C4-2B (cell line): ENCODE results near the gene INSYN1.
"Not testable (repeated sequence)": the region's sequence is repeated elsewhere in the genome, so short reads cannot be mapped to it uniquely, and the experiment has no call there.

ENCODE experiments used
- H3K27ac ChIP-seq: fragments of 450-650 bp; 2 replicates; pipeline ENCODE4 v1.5.1; 2017
- ZFX ChIP-seq: fragments of 450-650 bp; IDR thresholded peaks from 2 replicates; pipeline ENCODE4 v1.6.1; 2017
- TF ChIP-seq, protein P1 (sequence below): fragments of 450-650 bp; conservative IDR thresholded peaks from 2 replicates; pipeline ENCODE4 v1.5.1; 2017; ENCODE audit warnings: mild to moderate bottlenecking

The INSYN1 gene

DNA sequence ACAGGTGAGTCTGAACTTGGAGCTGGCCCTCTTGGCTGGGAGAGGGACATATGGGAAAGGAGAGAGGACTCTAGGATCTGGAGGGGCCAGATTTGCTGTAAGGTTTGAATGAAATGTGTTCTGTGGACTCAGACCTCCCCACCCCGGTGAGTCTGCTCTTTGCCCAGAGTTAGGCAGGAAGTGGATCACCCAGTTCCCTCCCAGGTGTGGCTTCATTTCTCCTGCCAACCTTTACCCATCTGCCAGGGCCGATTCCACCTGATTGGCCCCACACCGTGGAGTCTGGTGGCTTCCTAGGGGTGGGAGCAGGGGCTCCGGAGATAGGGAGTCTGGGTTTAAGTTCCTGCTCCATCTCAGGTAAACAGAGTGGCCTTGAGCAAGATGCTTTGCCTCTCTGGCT lies 43.5 kb downstream of the INSYN1 start:
- TF ChIP-seq, protein P1, sequence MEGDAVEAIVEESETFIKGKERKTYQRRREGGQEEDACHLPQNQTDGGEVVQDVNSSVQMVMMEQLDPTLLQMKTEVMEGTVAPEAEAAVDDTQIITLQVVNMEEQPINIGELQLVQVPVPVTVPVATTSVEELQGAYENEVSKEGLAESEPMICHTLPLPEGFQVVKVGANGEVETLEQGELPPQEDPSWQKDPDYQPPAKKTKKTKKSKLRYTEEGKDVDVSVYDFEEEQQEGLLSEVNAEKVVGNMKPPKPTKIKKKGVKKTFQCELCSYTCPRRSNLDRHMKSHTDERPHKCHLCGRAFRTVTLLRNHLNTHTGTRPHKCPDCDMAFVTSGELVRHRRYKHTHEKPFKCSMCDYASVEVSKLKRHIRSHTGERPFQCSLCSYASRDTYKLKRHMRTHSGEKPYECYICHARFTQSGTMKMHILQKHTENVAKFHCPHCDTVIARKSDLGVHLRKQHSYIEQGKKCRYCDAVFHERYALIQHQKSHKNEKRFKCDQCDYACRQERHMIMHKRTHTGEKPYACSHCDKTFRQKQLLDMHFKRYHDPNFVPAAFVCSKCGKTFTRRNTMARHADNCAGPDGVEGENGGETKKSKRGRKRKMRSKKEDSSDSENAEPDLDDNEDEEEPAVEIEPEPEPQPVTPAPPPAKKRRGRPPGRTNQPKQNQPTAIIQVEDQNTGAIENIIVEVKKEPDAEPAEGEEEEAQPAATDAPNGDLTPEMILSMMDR: no peak
- TF ChIP-seq ZFX: no peak

DNA sequence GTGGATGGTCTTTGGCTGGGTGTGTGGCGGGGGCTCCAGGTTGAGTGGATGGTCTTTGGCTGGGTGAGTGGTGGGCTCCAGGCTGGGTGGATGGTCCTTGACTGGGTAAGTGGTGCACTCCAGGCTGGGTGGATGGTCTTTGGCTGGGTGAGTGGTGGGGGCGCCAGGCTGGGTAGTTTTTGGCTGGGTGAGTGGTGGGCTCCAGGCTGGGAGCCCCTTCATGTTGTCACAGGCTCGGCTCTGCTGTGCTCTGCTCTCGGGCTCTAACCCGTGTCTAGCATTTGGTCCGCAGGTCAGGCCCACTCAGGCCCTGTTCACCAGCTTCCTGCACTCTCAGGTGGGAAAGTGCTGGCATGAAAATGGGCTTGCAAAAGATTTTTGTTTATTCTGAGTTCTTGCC lies 43.9 kb downstream of the INSYN1 start:
- peak overlapping the region; percentile 18; the same call in 1 of the 2 replicates for H3K27ac ChIP-seq
- no peak for TF ChIP-seq ZFX
- TF ChIP-seq, protein P1: no peak

More for the DNA sequence above, 43.5 kb downstream of the INSYN1 start:
- H3K27ac ChIP-seq: peak overlapping the region; percentile 18; the same call in 1 of the 2 replicates

DNA sequence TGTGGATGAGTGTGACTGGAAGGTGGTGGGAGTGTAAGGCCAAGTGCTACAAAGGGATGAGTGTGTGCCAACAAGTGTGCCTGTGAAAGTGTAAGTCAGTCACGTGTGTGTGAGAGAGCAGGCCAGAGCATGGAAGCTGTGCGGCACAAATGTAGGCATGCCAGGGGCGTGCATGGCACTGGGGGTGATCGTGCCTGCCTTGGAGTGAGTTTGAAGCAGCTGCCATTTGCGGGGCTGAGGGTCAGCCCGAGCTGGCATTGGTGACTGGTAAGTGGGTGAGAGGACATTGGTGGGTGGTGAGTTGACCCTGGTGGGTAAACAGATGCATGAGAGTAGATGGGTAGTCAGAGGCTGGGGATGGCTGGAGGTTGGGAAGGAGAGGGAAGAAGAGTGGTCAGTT lies 44.5 kb downstream of the INSYN1 start:
- H3K27ac ChIP-seq: no peak overlapping the region
- no peak for TF ChIP-seq ZFX
- TF ChIP-seq, protein P1: no peak

DNA sequence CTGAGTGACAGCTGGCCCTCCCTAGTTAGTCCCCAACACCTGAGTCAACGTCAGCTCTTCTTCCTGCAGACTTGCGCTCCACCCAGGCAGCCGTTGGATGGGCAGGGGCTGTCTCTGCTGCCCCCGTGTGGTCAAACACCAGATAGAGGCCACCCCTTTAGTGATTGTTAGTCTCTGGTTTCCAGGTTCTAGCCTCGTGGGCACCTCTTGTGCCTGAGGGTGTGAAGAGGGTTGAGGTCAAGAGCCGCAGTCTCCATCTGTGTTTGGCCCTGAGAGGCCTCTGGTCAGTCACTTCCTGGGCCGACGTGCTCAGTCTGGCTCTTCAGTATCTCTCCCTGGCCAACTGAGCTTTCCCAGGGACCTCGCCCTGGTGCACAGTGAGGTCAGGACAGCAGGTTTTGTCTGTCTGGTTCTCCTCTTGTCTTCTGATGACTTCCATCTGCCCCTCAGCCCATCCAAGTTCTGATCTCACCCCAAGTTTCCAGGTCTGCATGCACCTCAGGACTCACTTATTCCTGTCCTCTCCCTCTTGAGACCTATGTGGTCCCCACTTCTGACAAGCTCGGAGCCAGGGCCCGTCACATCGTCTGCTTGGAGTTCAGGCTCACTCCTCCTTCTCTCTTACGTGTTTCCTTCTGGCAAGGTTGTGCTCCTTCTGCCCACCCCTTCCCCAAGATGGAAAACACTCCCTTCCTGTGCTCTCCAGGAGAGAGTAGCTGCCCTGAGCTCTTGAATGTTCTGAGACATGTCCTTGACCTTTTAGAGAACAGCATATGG lies 48.1 kb downstream of the INSYN1 start:
- H3K27ac ChIP-seq: no peak overlapping the region
- TF ChIP-seq, protein P1: peak; percentile 92
- TF ChIP-seq ZFX: no peak

DNA sequence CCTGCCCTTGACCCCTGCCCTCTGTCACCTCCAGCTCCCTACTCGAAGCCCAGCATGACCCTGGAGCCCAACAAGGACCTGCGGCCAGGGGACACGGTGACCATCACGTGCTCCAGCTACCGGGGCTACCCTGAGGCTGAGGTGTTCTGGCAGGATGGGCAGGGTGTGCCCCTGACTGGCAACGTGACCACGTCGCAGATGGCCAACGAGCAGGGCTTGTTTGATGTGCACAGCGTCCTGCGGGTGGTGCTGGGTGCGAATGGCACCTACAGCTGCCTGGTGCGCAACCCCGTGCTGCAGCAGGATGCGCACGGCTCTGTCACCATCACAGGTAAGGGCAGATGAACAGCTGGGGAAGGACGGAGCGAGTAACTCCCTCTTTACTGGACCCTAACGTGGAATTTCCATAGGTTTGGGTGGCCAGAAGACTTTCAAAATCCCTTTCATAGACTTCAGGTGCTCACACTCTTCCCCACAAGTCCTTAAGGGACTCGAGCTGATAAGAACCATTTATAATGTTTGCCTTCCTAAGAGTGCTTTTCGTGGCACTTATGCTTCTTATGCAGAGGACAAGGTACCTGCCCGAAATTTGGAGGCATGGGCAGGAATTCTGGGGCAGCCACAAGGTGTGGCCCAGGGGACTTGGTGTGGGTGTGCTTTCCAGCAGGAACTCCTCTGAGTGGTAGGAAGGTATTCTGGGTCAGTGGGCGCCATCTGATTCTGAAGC lies 48.8 kb downstream of the INSYN1 start:
- H3K27ac ChIP-seq: not testable (repeated sequence)

DNA sequence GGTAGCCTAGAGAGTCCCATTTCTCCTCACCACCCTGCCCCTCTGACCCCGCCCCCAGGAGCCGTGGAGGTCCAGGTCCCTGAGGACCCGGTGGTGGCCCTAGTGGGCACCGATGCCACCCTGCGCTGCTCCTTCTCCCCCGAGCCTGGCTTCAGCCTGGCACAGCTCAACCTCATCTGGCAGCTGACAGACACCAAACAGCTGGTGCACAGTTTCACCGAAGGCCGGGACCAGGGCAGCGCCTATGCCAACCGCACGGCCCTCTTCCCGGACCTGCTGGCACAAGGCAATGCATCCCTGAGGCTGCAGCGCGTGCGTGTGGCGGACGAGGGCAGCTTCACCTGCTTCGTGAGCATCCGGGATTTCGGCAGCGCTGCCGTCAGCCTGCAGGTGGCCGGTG lies 49.5 kb downstream of the INSYN1 start:
- H3K27ac ChIP-seq: not testable (repeated sequence)

DNA sequence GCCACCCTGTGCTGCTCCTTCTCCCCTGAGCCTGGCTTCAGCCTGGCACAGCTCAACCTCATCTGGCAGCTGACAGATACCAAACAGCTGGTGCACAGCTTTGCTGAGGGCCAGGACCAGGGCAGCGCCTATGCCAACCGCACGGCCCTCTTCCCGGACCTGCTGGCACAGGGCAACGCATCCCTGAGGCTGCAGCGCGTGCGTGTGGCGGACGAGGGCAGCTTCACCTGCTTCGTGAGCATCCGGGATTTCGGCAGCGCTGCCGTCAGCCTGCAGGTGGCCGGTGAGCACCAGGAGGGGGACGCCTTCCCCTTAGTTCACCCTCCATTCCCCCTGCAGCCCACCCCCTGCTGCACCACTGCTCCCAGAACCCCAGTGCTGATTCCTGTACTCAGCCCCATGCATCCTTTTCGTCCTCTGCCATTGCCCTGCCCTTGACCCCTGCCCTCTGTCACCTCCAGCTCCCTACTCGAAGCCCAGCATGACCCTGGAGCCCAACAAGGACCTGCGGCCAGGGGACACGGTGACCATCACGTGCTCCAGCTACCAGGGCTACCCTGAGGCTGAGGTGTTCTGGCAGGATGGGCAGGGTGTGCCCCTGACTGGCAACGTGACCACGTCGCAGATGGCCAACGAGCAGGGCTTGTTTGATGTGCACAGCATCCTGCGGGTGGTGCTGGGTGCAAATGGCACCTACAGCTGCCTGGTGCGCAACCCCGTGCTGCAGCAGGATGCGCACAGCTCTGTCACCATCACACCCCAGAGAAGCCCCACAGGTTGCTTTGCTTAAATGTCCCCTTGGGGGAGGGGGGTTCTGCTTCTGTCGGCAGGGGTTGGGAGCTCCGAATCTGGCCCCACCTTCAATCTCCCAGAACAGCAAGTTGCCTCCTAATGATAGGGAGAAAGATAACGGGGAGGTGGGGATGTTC lies 50.6 kb downstream of the INSYN1 start:
- not testable (repeated sequence) for H3K27ac ChIP-seq

DNA sequence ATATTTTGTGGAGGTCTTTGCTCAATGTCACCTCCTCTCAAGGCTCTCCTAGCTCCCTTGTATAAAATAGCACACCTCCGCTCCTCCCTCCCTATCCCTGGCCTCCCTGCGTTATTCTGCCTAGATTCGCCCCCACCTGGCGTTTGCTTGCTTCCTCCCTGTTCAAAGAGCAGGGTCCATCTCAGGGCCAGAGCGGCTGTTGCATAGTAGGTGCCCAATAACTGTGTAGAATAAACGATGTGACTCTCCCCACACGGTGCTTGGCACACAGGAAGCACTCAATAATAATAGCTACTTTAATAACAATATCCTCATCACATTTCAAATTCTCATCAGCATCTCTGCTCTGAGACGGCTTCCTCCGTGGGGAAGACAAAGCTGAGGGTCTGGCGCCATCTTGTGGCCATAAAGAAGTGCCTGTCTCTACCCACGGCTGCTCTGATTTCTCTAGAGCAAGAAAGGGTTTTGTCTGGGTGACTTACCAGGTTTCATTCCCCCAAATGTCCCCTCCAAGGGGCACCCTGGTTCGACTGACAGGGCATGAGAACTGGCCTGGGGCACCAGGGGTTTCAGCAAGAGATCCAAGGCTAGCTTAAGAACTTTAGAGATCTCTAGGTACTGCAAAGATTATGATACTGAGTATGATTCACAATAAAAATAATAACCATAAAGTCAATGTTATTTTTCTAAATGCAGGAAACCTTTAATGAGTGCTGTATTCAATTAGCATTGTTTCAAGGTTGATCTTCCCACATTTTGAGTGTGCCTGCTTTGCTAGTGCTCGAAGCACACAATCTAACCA lies 52.9 kb downstream of the INSYN1 start:
- TF ChIP-seq ZFX: no peak
- TF ChIP-seq, protein P1: peak; percentile 93
- no peak overlapping the region for H3K27ac ChIP-seq
